DND-41 (cell line): ENCODE data around the gene ARRDC2.
"Not testable (repeated sequence)": the region's sequence is repeated elsewhere in the genome, so short reads cannot be mapped to it uniquely, and the experiment has no call there.

Experiments used
- ATAC-seq: fragments of 200-7000 bp; cut with Tn5 transposase; 3 replicates; pipeline ENCODE4 v1.9.1; 2021; ENCODE audit warnings: low read depth; ENCODE audit not compliant: insufficient read depth
- DNase-seq: peaks from one replicate; pipeline ENCODE4 v3.0.0-alpha.2; 2020
- H2AFZ ChIP-seq: 2 replicates; pipeline ENCODE4 v1.6.0; 2012; ENCODE audit warnings: low read depth, low read length
- H3K27ac ChIP-seq: 2 replicates; pipeline ENCODE4 v1.5.1; 2012; ENCODE audit warnings: low read length, inconsistent platforms
- H3K27me3 ChIP-seq: fragments of 200-600 bp; sonication (generic); 2 replicates; pipeline ENCODE4 v1.6.0; 2012; ENCODE audit warnings: low read length, mild to moderate bottlenecking, inconsistent platforms; ENCODE audit not compliant: insufficient read depth, poor library complexity
- H3K36me3 ChIP-seq: 2 replicates; pipeline ENCODE4 v1.5.1; 2012; ENCODE audit warnings: low read length, inconsistent platforms; ENCODE audit not compliant: insufficient read depth
- H3K4me1 ChIP-seq: 2 replicates; pipeline ENCODE4 v1.5.1; 2012; ENCODE audit warnings: mild to moderate bottlenecking, low read length; ENCODE audit not compliant: insufficient read depth
- H3K4me2 ChIP-seq: 2 replicates; pipeline ENCODE4 v1.6.0; 2012; ENCODE audit warnings: mild to moderate bottlenecking, moderate library complexity, low read length, inconsistent platforms; ENCODE audit not compliant: insufficient read depth
- H3K4me3 ChIP-seq, 2 experiments: fragments of 200-600 bp in 1 of 2; shearing (Covaris generic) in 1 of 2; 2 replicates each; pipeline ENCODE4 v1.5.1; 2012 to 2016; ENCODE audit warnings: inconsistent platforms in 2 of 2, low read length in 2 of 2, mild to moderate bottlenecking in 2 of 2, low read depth in 1 of 2, moderate library complexity in 1 of 2
- H3K79me2 ChIP-seq: 2 replicates; pipeline ENCODE4 v1.6.0; 2012; ENCODE audit warnings: low read length, inconsistent platforms; ENCODE audit not compliant: insufficient read depth
- H3K9ac ChIP-seq: 2 replicates; pipeline ENCODE4 v1.6.0; 2012; ENCODE audit warnings: low read depth, mild to moderate bottlenecking, inconsistent platforms, low read length, moderate library complexity
- H3K9me3 ChIP-seq: 2 replicates; pipeline ENCODE4 v1.5.1; 2012; ENCODE audit warnings: low read length, moderate library complexity, mild to moderate bottlenecking, inconsistent platforms; ENCODE audit not compliant: insufficient read depth, severe bottlenecking
- H4K20me1 ChIP-seq: 2 replicates; pipeline ENCODE4 v1.6.0; 2012; ENCODE audit warnings: low read length; ENCODE audit not compliant: insufficient read depth
- CTCF ChIP-seq: IDR thresholded peaks from 2 replicates; pipeline ENCODE4 v1.5.1; 2012; ENCODE audit warnings: borderline replicate concordance, low read length, moderate library complexity, mild to moderate bottlenecking; ENCODE audit not compliant: poor library complexity, severe bottlenecking; ENCODE audit errors: extremely low read depth
- EZH2 ChIP-seq: IDR thresholded peaks from 3 replicates; pipeline ENCODE4 v1.6.1; 2012; ENCODE audit warnings: borderline replicate concordance, low read depth, mild to moderate bottlenecking, moderate library complexity, low read length, inconsistent platforms; ENCODE audit not compliant: severe bottlenecking

Gene ARRDC2

DNA sequence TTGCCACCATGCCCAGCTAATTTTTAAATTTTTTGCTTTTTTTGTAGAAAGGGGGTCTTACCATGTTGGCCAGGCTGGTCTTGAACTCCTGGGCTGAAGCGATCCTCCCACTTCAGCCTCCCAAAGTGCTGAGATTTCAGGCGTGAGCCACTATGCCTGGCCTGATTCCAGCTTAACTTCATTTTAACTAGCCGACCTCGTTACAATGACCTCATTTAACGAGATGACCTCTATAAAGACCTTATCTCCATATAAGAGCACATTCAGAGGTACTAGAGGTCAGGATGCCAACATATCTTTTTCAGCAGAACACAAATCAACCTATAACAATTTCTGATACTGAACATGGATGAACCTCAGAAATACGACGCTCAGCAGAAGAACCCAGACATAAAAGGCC is 30.5 kb upstream of the ARRDC2 start:
- H3K9me3 ChIP-seq = no peaks in the 10 kb centered on the region
- H3K9ac ChIP-seq = no peak overlapping the region
- ATAC-seq (no peak), DNase-seq (no peak)
- H2AFZ ChIP-seq = no peak overlapping the region
- H3K27ac ChIP-seq = no peak overlapping the region
- no peaks in the 10 kb centered on the region for H3K36me3 ChIP-seq
- H3K27me3 ChIP-seq = no peaks in the 10 kb centered on the region
- H3K4me2 ChIP-seq = no peak overlapping the region
- no peaks in the 10 kb centered on the region for H3K4me1 ChIP-seq
- TF ChIP-seq CTCF (no peak), EZH2 (no peak)
- H3K79me2 ChIP-seq = no peaks in the 10 kb centered on the region
- no peaks in the 10 kb centered on the region for H4K20me1 ChIP-seq
- H3K4me3 ChIP-seq = no peak overlapping the region

DNA sequence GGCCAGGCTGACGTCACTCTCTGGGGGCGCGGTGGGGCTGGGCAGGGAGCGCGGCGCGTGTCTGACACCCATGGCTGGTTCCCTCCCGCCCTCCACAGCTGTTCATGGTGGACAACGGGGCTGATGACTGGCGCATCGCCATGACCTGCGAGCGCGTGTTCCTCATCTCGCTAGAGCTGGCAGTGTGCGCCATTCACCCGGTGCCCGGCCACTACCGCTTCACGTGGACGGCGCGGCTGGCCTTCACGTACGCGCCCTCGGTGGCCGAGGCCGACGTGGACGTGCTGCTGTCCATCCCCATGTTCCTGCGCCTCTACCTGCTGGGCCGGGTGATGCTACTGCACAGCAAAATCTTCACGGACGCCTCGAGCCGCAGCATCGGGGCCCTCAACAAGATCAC is 26.4 kb upstream of the ARRDC2 start:
- Histone ChIP-seq H3K4me1 (no peaks in the 10 kb centered on the region), H2AFZ (no peak overlapping the region), H3K4me2 (no peak overlapping the region), H3K79me2 (no peaks in the 10 kb centered on the region), H3K27me3 (no peaks in the 10 kb centered on the region), H3K9ac (no peak overlapping the region), H3K9me3 (no peaks in the 10 kb centered on the region), H3K27ac (no peak overlapping the region), H4K20me1 (no peaks in the 10 kb centered on the region), H3K4me3 (no peak overlapping the region), H3K36me3 (no peaks in the 10 kb centered on the region)
- DNase-seq = no peak
- no peak for TF ChIP-seq CTCF
- no peak for ATAC-seq

DNA sequence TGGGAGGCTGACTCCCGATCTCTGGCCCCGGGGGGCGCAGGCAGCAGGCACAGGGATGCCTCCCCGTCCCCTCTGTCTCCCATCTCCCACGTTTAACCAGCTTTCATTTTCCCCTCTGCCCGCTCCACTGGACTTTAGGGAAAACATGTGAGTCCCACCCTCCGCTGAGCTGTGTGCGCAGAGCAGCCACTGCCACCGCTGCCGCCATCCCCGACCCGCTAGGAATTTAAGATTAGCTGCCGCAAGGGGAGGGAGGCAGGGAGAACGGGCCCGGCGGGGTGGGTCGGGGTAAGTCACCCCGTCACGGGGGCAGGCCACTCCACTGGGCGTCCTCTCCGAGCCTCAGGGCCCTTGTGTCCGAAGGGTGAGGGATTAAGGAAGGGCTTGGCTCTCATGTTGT is 25.5 kb upstream of the ARRDC2 start:
- Histone ChIP-seq H3K4me2 (no peak overlapping the region), H3K9ac (no peak overlapping the region), H3K9me3 (no peaks in the 10 kb centered on the region), H3K4me1 (no peaks in the 10 kb centered on the region), H3K36me3 (no peaks in the 10 kb centered on the region), H4K20me1 (no peaks in the 10 kb centered on the region), H2AFZ (no peak overlapping the region), H3K27ac (no peak overlapping the region), H3K4me3 (no peak overlapping the region), H3K27me3 (no peaks in the 10 kb centered on the region), H3K79me2 (no peaks in the 10 kb centered on the region)
- ATAC-seq (no peak), DNase-seq (no peak)
- TF ChIP-seq CTCF (no peak), EZH2 (no peak)

DNA sequence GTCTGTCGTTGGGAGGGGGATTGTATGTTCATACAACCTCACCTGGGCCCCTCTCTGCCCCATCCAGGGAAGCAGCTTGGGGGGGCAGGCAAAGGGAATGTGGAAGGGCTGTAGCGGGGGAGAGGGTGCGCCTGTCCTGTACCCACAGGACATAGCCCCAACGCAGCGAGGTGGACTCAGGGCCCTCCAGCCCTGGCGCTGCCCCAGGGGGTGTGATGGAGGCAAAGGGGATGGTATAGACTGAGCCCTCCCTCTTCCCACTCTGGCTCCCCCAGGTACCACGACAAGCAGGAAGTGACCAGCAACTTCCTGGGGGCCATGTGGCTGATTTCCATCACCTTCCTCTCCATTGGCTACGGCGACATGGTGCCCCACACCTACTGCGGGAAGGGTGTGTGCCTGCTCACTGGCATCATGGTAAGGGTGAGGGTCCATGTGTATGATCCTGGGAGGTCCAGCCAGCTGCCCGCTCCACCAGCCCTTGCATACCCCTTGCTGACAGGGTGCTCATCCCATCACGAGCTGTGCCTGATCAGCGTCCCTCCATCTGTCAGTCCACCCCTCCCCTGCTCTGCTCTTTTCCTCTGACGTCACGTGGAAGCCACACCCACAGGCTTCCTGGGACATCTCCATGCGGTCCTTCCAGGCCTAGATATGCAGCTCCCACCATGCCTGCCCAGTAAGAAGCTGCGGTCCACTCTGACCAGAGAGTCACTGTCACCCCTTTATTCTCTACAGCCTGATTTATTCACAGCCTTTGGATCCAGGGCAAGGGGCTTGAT is 22.7 kb upstream of the ARRDC2 start:
- Histone ChIP-seq H3K36me3 (no peaks in the 10 kb centered on the region), H3K4me2 (no peak overlapping the region), H3K4me3 (no peak overlapping the region), H3K27ac (no peak overlapping the region), H3K79me2 (no peaks in the 10 kb centered on the region), H3K9ac (no peak overlapping the region), H3K27me3 (no peaks in the 10 kb centered on the region), H4K20me1 (no peaks in the 10 kb centered on the region), H3K9me3 (no peaks in the 10 kb centered on the region), H3K4me1 (no peaks in the 10 kb centered on the region), H2AFZ (no peak overlapping the region)
- no peak for ATAC-seq
- TF ChIP-seq CTCF (no peak), EZH2 (no peak)
- DNase-seq = no peak

GRCh38 chr19:17986569-17986968 is 21.4 kb upstream of the ARRDC2 start:
- not testable (repeated sequence) for H3K27me3 ChIP-seq, H3K4me3 ChIP-seq, H3K4me1 ChIP-seq, H3K9ac ChIP-seq, H3K4me2 ChIP-seq, H3K27ac ChIP-seq, H3K36me3 ChIP-seq, H3K79me2 ChIP-seq, H3K9me3 ChIP-seq, ATAC-seq, H2AFZ ChIP-seq, H4K20me1 ChIP-seq, DNase-seq
